K562 (cell line): Measurements from ENCODE around the gene YY1AP1. TPM values are rescaled to one million over a fixed set of nuclear protein-coding genes. Genes with fewer than 3 reads are reported as not detected.
A peak's percentile ranks its signal among the peaks of the same experiment; 100 is the strongest.

Source experiments
- ELF1 ChIP-seq: fragments of 200-800 bp; sonication (Bioruptor generic); IDR thresholded peaks from 2 replicates; pipeline ENCODE4 v1.6.1; 2016; ENCODE audit warnings: missing genetic modification characterization, missing compliant biosample characterization
- HDAC1 ChIP-seq, 2 experiments: fragments of 450-650 bp; IDR thresholded peaks; 2 replicates each; pipeline ENCODE4 v1.6.1; 2016 to 2017; ENCODE audit warnings: inconsistent platforms in 1 of 2, mild to moderate bottlenecking in 1 of 2, moderate library complexity in 1 of 2
- KHSRP ChIP-seq: fragments of 450-650 bp; IDR thresholded peaks from 2 replicates; pipeline ENCODE4 v1.6.1; 2017
- NEUROD1 ChIP-seq: fragments of 150-350 bp; IDR thresholded peaks from 2 replicates; pipeline ENCODE4 v1.6.1; 2014; ENCODE audit warnings: borderline replicate concordance, low read length, low read depth; ENCODE audit not compliant: partially characterized antibody
- PYGO2 ChIP-seq: fragments of 450-650 bp; IDR thresholded peaks from 2 replicates; pipeline ENCODE4 v1.6.1; 2016; ENCODE audit warnings: mild to moderate bottlenecking, missing genetic modification characterization, moderate library complexity, missing compliant biosample characterization
- RBM39 ChIP-seq: fragments of 200-400 bp; formaldehyde crosslinking; optimal IDR thresholded peaks from 2 replicates; pipeline ENCODE3; 2018; ENCODE audit warnings: low read depth, low read length
- SRF ChIP-seq, 2 experiments: fragments of 250-450, 450-650 bp in 1 of 2; sonication (Bioruptor Pico) in 1 of 2; sonication (generic) in 1 of 2; formaldehyde crosslinking; IDR thresholded peaks; 2 replicates each; pipeline versions ENCODE4 v1.5.0 to v1.5.1; 2020 to 2022; ENCODE audit warnings: mild to moderate bottlenecking in 1 of 2, missing genetic modification reagents in 1 of 2
- TCF3 ChIP-seq: sonication (generic); formaldehyde crosslinking; IDR thresholded peaks from 2 replicates; pipeline ENCODE4 v1.4.0; 2020; ENCODE audit warnings: mild to moderate bottlenecking, missing genetic modification reagents
- ZNF121 ChIP-seq: sonication (generic); formaldehyde crosslinking; conservative IDR thresholded peaks from 2 replicates; pipeline ENCODE4 v1.8.0; 2022; ENCODE audit warnings: missing genetic modification reagents
- polyA plus RNA-seq, 8 experiments: library from polyadenylated mRNA; depleted of rRNA in 4 of 8; stranded (reverse) in 5 of 8; unstranded in 3 of 8; fragments of >200 nt; fragmentation: Nextera tagmentation in 2 of 8; fragmentation: Illumina TruSeq in 1 of 8; extraction: Ambion mirVana in 2 of 8; extraction: Trizol in 1 of 8; gene quantifications; 2 replicates each; pipeline versions ENCODE4 v1.2.1 to v1.2.3, GENCODE V29; 2011 to 2014; ENCODE audit warnings: inconsistent platforms in 1 of 8, missing spikeins in 1 of 8
- total RNA-seq, 7 experiments: library from RNA; depleted of rRNA in 6 of 7; stranded (reverse); fragments of >200 nt in 6 of 7; fragmentation: Illumina TruSeq in 2 of 7; extraction: Trizol in 2 of 7; gene quantifications; 2 replicates each; pipeline versions ENCODE4 v1.2.1 to v1.2.3, GENCODE V29; 2011 to 2021; ENCODE audit warnings: low replicate concordance in 1 of 7
- TF ChIP-seq, protein P1 (sequence below): fragments of 250-450 bp; sonication (Bioruptor Pico); IDR thresholded peaks from 2 replicates; pipeline ENCODE4 v1.9.0; 2021; ENCODE audit warnings: mild to moderate bottlenecking, inconsistent platforms
- TF ChIP-seq, protein P2 (sequence below): fragments of 200-600 bp; sonication (generic); IDR thresholded peaks from one replicate; pipeline ENCODE4 v1.6.1; 2012; ENCODE audit warnings: mild to moderate bottlenecking, low read depth, low read length, inconsistent platforms
- TF ChIP-seq, protein P3 (sequence below): fragments of 450-650 bp; IDR thresholded peaks from 2 replicates; pipeline ENCODE4 v1.6.1; 2016; ENCODE audit warnings: low read depth, mild to moderate bottlenecking, moderate library complexity

YY1AP1 gene
- total and polyA plus RNA-seq, 9 of the 15 experiments (the other 6 are each of a cell fraction or from before 2014, with no cell fraction given), result 18.4 to 90.7 (median 42.9) TPM

DNA sequence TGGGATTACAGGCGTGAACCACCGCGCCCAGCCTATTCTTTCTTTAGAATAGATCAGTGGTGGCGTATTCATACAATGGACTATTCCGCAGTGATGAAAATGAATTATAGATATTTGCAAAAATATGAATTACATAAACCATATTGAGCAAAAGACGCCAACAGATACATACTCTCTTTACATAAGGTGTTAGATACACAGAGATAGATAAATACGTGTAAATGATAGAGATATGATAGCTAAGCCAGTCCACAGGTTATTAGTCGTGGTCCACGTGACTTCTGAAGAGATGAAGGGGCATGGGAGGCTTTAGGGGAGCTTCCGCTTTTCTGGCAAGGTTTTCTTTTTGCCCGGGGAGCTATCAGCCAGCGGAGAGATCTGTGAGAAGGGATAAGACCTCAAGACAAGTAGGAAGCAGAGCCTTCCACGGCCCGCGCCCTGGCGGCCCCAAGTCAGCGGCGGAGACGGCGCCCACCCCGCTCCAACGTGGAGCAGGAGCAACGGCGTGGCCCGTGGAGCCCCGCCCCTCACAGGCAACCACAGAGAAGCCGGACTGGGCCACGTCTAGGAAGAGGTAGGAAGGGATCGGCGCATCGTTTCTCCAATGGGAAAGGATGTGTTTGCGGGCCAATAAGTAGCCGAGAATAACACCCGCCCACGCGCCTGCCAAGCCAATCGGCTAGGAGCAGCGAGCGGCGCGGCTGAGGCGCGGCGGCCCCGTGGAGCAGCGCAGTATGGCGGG lies 78.9 kb downstream of the YY1AP1 start, which contains the start of gene MSTO1 (continued):
- TF ChIP-seq TCF3 (CRISPR knock-in tag) (peak; percentile 44; the same call in 1 of the 2 replicates), HDAC1 (IDR thresholded peaks at IDR 0.05) (peak in 1 of 2 experiments; percentile 90; a peak in 2 of 4 replicates), PYGO2 (tag) (no peak), RBM39 (no peak), SRF (CRISPR knock-in tag; IDR thresholded peaks at IDR 0.05) (peak in 1 of 2 experiments; percentile 62; a peak in 1 of 4 replicates), ELF1 (peak; percentile 79), NEUROD1 (no peak), KHSRP (no peak), ZNF121 (CRISPR knock-in tag) (no peak)
- TF ChIP-seq, protein P1, sequence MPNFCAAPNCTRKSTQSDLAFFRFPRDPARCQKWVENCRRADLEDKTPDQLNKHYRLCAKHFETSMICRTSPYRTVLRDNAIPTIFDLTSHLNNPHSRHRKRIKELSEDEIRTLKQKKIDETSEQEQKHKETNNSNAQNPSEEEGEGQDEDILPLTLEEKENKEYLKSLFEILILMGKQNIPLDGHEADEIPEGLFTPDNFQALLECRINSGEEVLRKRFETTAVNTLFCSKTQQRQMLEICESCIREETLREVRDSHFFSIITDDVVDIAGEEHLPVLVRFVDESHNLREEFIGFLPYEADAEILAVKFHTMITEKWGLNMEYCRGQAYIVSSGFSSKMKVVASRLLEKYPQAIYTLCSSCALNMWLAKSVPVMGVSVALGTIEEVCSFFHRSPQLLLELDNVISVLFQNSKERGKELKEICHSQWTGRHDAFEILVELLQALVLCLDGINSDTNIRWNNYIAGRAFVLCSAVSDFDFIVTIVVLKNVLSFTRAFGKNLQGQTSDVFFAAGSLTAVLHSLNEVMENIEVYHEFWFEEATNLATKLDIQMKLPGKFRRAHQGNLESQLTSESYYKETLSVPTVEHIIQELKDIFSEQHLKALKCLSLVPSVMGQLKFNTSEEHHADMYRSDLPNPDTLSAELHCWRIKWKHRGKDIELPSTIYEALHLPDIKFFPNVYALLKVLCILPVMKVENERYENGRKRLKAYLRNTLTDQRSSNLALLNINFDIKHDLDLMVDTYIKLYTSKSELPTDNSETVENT (CRISPR knock-in tag), result 0 out of 2 replicates have a peak, but pooled peaks have one; percentile 42
- TF ChIP-seq, protein P2, sequence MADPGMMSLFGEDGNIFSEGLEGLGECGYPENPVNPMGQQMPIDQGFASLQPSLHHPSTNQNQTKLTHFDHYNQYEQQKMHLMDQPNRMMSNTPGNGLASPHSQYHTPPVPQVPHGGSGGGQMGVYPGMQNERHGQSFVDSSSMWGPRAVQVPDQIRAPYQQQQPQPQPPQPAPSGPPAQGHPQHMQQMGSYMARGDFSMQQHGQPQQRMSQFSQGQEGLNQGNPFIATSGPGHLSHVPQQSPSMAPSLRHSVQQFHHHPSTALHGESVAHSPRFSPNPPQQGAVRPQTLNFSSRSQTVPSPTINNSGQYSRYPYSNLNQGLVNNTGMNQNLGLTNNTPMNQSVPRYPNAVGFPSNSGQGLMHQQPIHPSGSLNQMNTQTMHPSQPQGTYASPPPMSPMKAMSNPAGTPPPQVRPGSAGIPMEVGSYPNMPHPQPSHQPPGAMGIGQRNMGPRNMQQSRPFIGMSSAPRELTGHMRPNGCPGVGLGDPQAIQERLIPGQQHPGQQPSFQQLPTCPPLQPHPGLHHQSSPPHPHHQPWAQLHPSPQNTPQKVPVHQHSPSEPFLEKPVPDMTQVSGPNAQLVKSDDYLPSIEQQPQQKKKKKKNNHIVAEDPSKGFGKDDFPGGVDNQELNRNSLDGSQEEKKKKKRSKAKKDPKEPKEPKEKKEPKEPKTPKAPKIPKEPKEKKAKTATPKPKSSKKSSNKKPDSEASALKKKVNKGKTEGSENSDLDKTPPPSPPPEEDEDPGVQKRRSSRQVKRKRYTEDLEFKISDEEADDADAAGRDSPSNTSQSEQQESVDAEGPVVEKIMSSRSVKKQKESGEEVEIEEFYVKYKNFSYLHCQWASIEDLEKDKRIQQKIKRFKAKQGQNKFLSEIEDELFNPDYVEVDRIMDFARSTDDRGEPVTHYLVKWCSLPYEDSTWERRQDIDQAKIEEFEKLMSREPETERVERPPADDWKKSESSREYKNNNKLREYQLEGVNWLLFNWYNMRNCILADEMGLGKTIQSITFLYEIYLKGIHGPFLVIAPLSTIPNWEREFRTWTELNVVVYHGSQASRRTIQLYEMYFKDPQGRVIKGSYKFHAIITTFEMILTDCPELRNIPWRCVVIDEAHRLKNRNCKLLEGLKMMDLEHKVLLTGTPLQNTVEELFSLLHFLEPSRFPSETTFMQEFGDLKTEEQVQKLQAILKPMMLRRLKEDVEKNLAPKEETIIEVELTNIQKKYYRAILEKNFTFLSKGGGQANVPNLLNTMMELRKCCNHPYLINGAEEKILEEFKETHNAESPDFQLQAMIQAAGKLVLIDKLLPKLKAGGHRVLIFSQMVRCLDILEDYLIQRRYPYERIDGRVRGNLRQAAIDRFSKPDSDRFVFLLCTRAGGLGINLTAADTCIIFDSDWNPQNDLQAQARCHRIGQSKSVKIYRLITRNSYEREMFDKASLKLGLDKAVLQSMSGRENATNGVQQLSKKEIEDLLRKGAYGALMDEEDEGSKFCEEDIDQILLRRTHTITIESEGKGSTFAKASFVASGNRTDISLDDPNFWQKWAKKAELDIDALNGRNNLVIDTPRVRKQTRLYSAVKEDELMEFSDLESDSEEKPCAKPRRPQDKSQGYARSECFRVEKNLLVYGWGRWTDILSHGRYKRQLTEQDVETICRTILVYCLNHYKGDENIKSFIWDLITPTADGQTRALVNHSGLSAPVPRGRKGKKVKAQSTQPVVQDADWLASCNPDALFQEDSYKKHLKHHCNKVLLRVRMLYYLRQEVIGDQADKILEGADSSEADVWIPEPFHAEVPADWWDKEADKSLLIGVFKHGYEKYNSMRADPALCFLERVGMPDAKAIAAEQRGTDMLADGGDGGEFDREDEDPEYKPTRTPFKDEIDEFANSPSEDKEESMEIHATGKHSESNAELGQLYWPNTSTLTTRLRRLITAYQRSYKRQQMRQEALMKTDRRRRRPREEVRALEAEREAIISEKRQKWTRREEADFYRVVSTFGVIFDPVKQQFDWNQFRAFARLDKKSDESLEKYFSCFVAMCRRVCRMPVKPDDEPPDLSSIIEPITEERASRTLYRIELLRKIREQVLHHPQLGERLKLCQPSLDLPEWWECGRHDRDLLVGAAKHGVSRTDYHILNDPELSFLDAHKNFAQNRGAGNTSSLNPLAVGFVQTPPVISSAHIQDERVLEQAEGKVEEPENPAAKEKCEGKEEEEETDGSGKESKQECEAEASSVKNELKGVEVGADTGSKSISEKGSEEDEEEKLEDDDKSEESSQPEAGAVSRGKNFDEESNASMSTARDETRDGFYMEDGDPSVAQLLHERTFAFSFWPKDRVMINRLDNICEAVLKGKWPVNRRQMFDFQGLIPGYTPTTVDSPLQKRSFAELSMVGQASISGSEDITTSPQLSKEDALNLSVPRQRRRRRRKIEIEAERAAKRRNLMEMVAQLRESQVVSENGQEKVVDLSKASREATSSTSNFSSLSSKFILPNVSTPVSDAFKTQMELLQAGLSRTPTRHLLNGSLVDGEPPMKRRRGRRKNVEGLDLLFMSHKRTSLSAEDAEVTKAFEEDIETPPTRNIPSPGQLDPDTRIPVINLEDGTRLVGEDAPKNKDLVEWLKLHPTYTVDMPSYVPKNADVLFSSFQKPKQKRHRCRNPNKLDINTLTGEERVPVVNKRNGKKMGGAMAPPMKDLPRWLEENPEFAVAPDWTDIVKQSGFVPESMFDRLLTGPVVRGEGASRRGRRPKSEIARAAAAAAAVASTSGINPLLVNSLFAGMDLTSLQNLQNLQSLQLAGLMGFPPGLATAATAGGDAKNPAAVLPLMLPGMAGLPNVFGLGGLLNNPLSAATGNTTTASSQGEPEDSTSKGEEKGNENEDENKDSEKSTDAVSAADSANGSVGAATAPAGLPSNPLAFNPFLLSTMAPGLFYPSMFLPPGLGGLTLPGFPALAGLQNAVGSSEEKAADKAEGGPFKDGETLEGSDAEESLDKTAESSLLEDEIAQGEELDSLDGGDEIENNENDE, result no peak
- TF ChIP-seq, protein P3, sequence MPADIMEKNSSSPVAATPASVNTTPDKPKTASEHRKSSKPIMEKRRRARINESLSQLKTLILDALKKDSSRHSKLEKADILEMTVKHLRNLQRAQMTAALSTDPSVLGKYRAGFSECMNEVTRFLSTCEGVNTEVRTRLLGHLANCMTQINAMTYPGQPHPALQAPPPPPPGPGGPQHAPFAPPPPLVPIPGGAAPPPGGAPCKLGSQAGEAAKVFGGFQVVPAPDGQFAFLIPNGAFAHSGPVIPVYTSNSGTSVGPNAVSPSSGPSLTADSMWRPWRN, result 0 out of 2 replicates have a peak, but pooled peaks have one; percentile 32
